ENCODE results near the gene LCNL1. TPM values are rescaled to one million over a fixed set of nuclear protein-coding genes. Genes with fewer than 3 reads are reported as not detected.

Gene LCNL1
- total and polyA plus RNA-seq, 2 of the 13 experiments (the other 11 are each of a cell fraction or from before 2014, with no cell fraction given), result not detected

GRCh38 chr9:136973618-136974617 is 8.9 kb upstream of the LCNL1 start:
- in situ Hi-C loops (cut with HindIII; ENCODE audit: extremely low pct_ligation_motif_present, low pct_unique_long_range_greater_than_20kb) (no loop called here), intact Hi-C loops (cut with micrococcal nuclease; ENCODE audit: unreplicated experiment) (no loop called here)
- no peaks in the 10 kb centered on the region for H3K9me3 ChIP-seq (ENCODE audit: low read length)
- H3K4me3 ChIP-seq (replicated peaks in 1 of 3; ENCODE audit: insufficient read depth in 1 of 3, low read depth in 2 of 3, low read length in 3 of 3), result no peak overlapping the region
- H2AFZ ChIP-seq (ENCODE audit: low read length), result no peak overlapping the region
- H3K4me1 ChIP-seq (ENCODE audit: insufficient read depth, low read length), result peaks cover 29% of the 10 kb centered on the region
- no peak for ATAC-seq
- H3K36me3 ChIP-seq (replicated peaks in 1 of 2; ENCODE audit: control insufficient read depth in 1 of 2, insufficient read depth in 2 of 2, low read length in 2 of 2), result no peaks in the 10 kb centered on the region
- no peak overlapping the region for H3K9ac ChIP-seq (ENCODE audit: insufficient read depth, low read depth, low read length)
- no TSS peak for BruUV-seq (replicated peaks)
- no peaks in the 10 kb centered on the region for H4K20me1 ChIP-seq (ENCODE audit: insufficient read depth, low read length)
- no peaks in the 10 kb centered on the region for H3K79me2 ChIP-seq (ENCODE audit: insufficient read depth, low read length)
- peaks cover 30 to 79% of the 10 kb centered on the region in 2 experiments for H3K27me3 ChIP-seq (ENCODE audit: control insufficient read depth in 1 of 2, insufficient read depth in 2 of 2, low read length in 2 of 2)
- FAIRE-seq, result no peak
- WGBS (ENCODE audit: low lambda C conversion rate), result 14% methylated on average over 15 of the region's 29 CpGs
- DNase-seq (ENCODE audit: low spot score), result no peak
- no peak overlapping the region for H3K27ac ChIP-seq (ENCODE audit: extremely low read length, insufficient read depth, low read length)
- CTCF ChIA-PET (ENCODE audit: low intra/inter-chr PET ratio, low total read pairs), result no interaction called here
- TF ChIP-seq TIGD3 (CRISPR knock-in tag; IDR thresholded peaks at IDR 0.05; ENCODE audit: borderline replicate concordance) (no peak), ZNF296 (CRISPR knock-in tag; conservative IDR thresholded peaks at IDR 0.05) (no peak)
- POLR2A ChIA-PET, result interaction anchor here (1.4 to 1.6 kb wide), 2 partner anchors 12 to 19 kb away, joined by 3 to 4 read pairs; partner anchors contain the start of gene PAXX
- H3K4me2 ChIP-seq (ENCODE audit: low read depth, low read length), result no peak overlapping the region

DNA sequence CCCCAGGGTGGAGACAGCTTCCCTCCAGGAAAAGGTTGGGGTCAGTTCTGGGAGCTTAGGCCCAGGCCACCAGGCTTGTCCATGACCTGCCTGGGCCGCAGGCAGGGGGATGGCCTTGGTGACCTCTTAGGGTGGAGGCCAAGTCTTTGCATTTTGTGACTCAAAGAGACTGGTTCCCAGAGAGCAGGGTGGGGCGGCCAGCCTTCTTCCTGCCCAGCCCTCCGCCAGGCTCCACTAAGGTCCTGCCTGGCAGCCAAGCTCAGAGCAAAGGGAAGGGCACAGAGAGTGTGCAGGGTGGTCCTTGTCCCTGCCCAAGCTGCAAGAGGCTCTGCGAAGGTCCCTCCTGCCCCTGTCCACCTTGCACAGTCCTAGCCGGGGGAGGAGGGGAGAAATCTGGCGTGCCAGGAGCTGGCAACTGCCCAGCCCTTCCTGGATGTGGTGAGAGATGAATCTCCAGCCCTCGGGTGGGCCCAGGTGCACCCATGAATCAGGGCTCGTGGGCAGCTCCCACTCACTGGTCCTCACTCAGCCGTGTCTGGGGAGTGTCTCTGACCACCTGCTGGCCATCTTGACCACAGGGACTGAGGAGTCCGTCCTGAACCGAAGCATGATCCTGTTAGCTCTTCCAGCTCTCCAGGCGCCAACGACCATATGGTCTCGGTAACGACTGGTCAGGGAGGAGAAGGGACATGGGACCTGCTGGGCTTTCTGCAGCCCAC is 7.8 kb upstream of the LCNL1 start:
- in situ Hi-C loops (cut with HindIII; ENCODE audit: extremely low pct_ligation_motif_present, low pct_unique_long_range_greater_than_20kb) (no loop called here), intact Hi-C loops (cut with micrococcal nuclease; ENCODE audit: unreplicated experiment) (no loop called here)
- Histone ChIP-seq H3K27ac (ENCODE audit: extremely low read length, insufficient read depth, low read length) (no peak overlapping the region), H3K4me3 (replicated peaks in 1 of 3; ENCODE audit: insufficient read depth in 1 of 3, low read depth in 2 of 3, low read length in 3 of 3) (no peak overlapping the region), H3K36me3 (replicated peaks in 1 of 2; ENCODE audit: control insufficient read depth in 1 of 2, insufficient read depth in 2 of 2, low read length in 2 of 2) (no peaks in the 10 kb centered on the region), H3K9ac (ENCODE audit: insufficient read depth, low read depth, low read length) (no peak overlapping the region), H3K79me2 (ENCODE audit: insufficient read depth, low read length) (no peaks in the 10 kb centered on the region), H2AFZ (ENCODE audit: low read length) (no peak overlapping the region), H3K4me2 (ENCODE audit: low read depth, low read length) (no peak overlapping the region), H3K27me3 (ENCODE audit: control insufficient read depth in 1 of 2, insufficient read depth in 2 of 2, low read length in 2 of 2) (peaks cover 22 to 71% of the 10 kb centered on the region in 2 experiments), H3K9me3 (ENCODE audit: low read length) (no peaks in the 10 kb centered on the region), H3K4me1 (ENCODE audit: insufficient read depth, low read length) (peaks cover 34% of the 10 kb centered on the region), H4K20me1 (ENCODE audit: insufficient read depth, low read length) (no peaks in the 10 kb centered on the region)
- ATAC-seq, result no peak
- ChIA-PET POLR2A (interaction anchor here (1.6 kb wide), 1 partner anchor 18 kb away, joined by 4 read pairs; the partner anchor contains the start of gene PAXX), CTCF (ENCODE audit: low intra/inter-chr PET ratio, low total read pairs) (no interaction called here)
- BruUV-seq (replicated peaks), result no TSS peak
- FAIRE-seq, result no peak
- WGBS (ENCODE audit: low lambda C conversion rate), result 10% methylated on average over 2 of the region's 15 CpGs
- no peak for DNase-seq (ENCODE audit: low spot score)
- TF ChIP-seq ERF (CRISPR knock-in tag; IDR thresholded peaks at IDR 0.05) (no peak), ZNF792 (CRISPR knock-in tag; IDR thresholded peaks at IDR 0.05) (no peak), GATAD1 (CRISPR knock-in tag; IDR thresholded peaks at IDR 0.05) (no peak), ZBTB3 (CRISPR knock-in tag; IDR thresholded peaks at IDR 0.05; ENCODE audit: borderline replicate concordance, low read depth) (no peak), ZNF749 (CRISPR knock-in tag; IDR thresholded peaks at IDR 0.05; ENCODE audit: borderline replicate concordance) (no peak), ZNF44 (CRISPR knock-in tag; IDR thresholded peaks at IDR 0.05) (no peak), JUND (CRISPR knock-in tag; IDR thresholded peaks at IDR 0.05) (no peak), CCDC6 (CRISPR knock-in tag; IDR thresholded peaks at IDR 0.05) (no peak), ZNF615 (CRISPR knock-in tag; IDR thresholded peaks at IDR 0.05; ENCODE audit: borderline replicate concordance) (no peak)
- TF ChIP-seq, protein P1, sequence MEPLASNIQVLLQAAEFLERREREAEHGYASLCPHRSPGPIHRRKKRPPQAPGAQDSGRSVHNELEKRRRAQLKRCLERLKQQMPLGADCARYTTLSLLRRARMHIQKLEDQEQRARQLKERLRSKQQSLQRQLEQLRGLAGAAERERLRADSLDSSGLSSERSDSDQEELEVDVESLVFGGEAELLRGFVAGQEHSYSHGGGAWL (CRISPR knock-in tag; IDR thresholded peaks at IDR 0.05), result no peak
